SK-N-SH treated with all-trans-retinoic acid at 6 μM for 48 hours (cell line): Measurements from ENCODE around the gene CDK4.
"Not testable (repeated sequence)": the region's sequence is repeated elsewhere in the genome, so short reads cannot be mapped to it uniquely, and the experiment has no call there.

Experiments
- ATAC-seq: fragments of 200-7000 bp; cut with Tn5 transposase; 3 replicates; pipeline ENCODE4 v1.9.1; 2020; ENCODE audit warnings: mild to moderate bottlenecking, moderate library complexity
- ARNTL ChIP-seq: fragments of 450-650 bp; formaldehyde crosslinking; IDR thresholded peaks from 2 replicates; pipeline ENCODE4 v1.5.0; 2020; ENCODE audit warnings: low read depth, mild to moderate bottlenecking, moderate library complexity, borderline replicate concordance
- CSDC2 ChIP-seq: fragments of 250-450 bp; sonication (Bioruptor Pico); IDR thresholded peaks from 2 replicates; pipeline ENCODE4 v1.5.0; 2020; ENCODE audit warnings: mild to moderate bottlenecking, moderate library complexity
- CSRNP3 ChIP-seq: fragments of 250-450 bp; sonication (Bioruptor Pico); IDR thresholded peaks from 2 replicates; pipeline ENCODE4 v1.5.1; 2021; ENCODE audit warnings: mild to moderate bottlenecking, moderate library complexity
- ISL1 ChIP-seq: fragments of 250-450 bp; sonication (Bioruptor Pico); IDR thresholded peaks from 2 replicates; pipeline ENCODE4 v2.1.2; 2022; ENCODE audit warnings: mild to moderate bottlenecking, moderate library complexity
- OSR1 ChIP-seq: fragments of 250-450 bp; sonication (Bioruptor Pico); IDR thresholded peaks from 2 replicates; pipeline ENCODE4 v1.8.0; 2022; ENCODE audit warnings: moderate library complexity, mild to moderate bottlenecking, inconsistent platforms
- PATZ1 ChIP-seq: fragments of 250-450 bp; sonication (Bioruptor Pico); IDR thresholded peaks from 2 replicates; pipeline ENCODE4 v1.8.0; 2020; ENCODE audit warnings: mild to moderate bottlenecking, moderate library complexity, borderline replicate concordance
- POU6F1 ChIP-seq: fragments of 250-450 bp; sonication (Bioruptor Pico); IDR thresholded peaks from 2 replicates; pipeline ENCODE4 v1.8.0; 2021; ENCODE audit warnings: low read depth, mild to moderate bottlenecking, moderate library complexity, borderline replicate concordance
- RARB ChIP-seq: fragments of 250-450 bp; sonication (Bioruptor Pico); IDR thresholded peaks from 2 replicates; pipeline ENCODE4 v1.8.0; 2021; ENCODE audit warnings: mild to moderate bottlenecking, moderate library complexity
- SNAI2 ChIP-seq: fragments of 250-450 bp; sonication (Bioruptor Pico); IDR thresholded peaks from 2 replicates; pipeline ENCODE4 v1.5.0; 2020; ENCODE audit warnings: mild to moderate bottlenecking, moderate library complexity
- TCF4 ChIP-seq: fragments of 250-450 bp; sonication (Bioruptor Pico); IDR thresholded peaks from 2 replicates; pipeline ENCODE4 v1.8.0; 2021; ENCODE audit warnings: mild to moderate bottlenecking, moderate library complexity, borderline replicate concordance
- TOX ChIP-seq: fragments of 250-450 bp; sonication (Bioruptor Pico); IDR thresholded peaks from 2 replicates; pipeline ENCODE4 v1.8.0; 2021; ENCODE audit warnings: mild to moderate bottlenecking, moderate library complexity, borderline replicate concordance
- TSHZ2 ChIP-seq: fragments of 250-450 bp; sonication (Bioruptor Pico); IDR thresholded peaks from 2 replicates; pipeline ENCODE4 v1.5.0; 2020; ENCODE audit warnings: mild to moderate bottlenecking, moderate library complexity
- ZFP3 ChIP-seq: fragments of 250-450 bp; sonication (Bioruptor Pico); IDR thresholded peaks from 2 replicates; pipeline ENCODE4 v1.5.0; 2020; ENCODE audit warnings: mild to moderate bottlenecking, moderate library complexity
- ZFP30 ChIP-seq: fragments of 450-650 bp; formaldehyde crosslinking; IDR thresholded peaks from 2 replicates; pipeline ENCODE4 v1.5.0; 2022; ENCODE audit warnings: mild to moderate bottlenecking, moderate library complexity
- ZNF70 ChIP-seq: fragments of 450-650 bp; formaldehyde crosslinking; IDR thresholded peaks from 2 replicates; pipeline ENCODE4 v1.5.0; 2020; ENCODE audit warnings: mild to moderate bottlenecking, moderate library complexity
- ZNF8 ChIP-seq: fragments of 450-650 bp; formaldehyde crosslinking; IDR thresholded peaks from 2 replicates; pipeline ENCODE4 v1.5.0; 2020; ENCODE audit warnings: mild to moderate bottlenecking, moderate library complexity

The CDK4 gene

GRCh38 chr12:57722716-57723629, 29.1 kb downstream of the CDK4 start (continued):
- TF ChIP-seq CSRNP3 (CRISPR knock-in tag) (no peak), TCF4 (CRISPR knock-in tag) (no peak)

GRCh38 chr12:57721846-57722608, 30.1 kb downstream of the CDK4 start:
- ATAC-seq: not testable (repeated sequence)

- no peak for ATAC-seq
- no peak for TF ChIP-seq ZNF8 (CRISPR knock-in tag)
- no peak for TF ChIP-seq POU6F1 (CRISPR knock-in tag)
- TF ChIP-seq OSR1: no peak
- TF ChIP-seq ZFP3 (CRISPR knock-in tag): no peak
- TF ChIP-seq RARB (CRISPR knock-in tag): no peak
- TF ChIP-seq ISL1 (CRISPR knock-in tag): no peak
- TF ChIP-seq ZNF70 (CRISPR knock-in tag): no peak
- no peak for TF ChIP-seq TSHZ2
- no peak for TF ChIP-seq SNAI2 (CRISPR knock-in tag)
- no peak for TF ChIP-seq ZFP30 (CRISPR knock-in tag)
- TF ChIP-seq TOX (CRISPR knock-in tag): no peak
- no peak for TF ChIP-seq PATZ1 (CRISPR knock-in tag)
- no peak for TF ChIP-seq ARNTL (CRISPR knock-in tag)
- no peak for TF ChIP-seq CSDC2 (CRISPR knock-in tag)
- no peak for TF ChIP-seq CSRNP3 (CRISPR knock-in tag)
Measured at GRCh38 chr12:57720606-57721595, 31.2 kb downstream of the CDK4 start.
